NOMO-1 treated with DMSO at 0.1 percent for 48 hours (cell line): ENCODE measurements around the gene STK32B.
"Not testable (repeated sequence)": the region's sequence is repeated elsewhere in the genome, so short reads cannot be mapped to it uniquely, and the experiment has no call there.

Experiments
- DNase-seq: peaks from one replicate; lab custom pipeline; 2025; ENCODE audit not compliant: unreplicated experiment; lab: John Stamatoyannopoulos, UW

STK32B gene

GRCh38 chr4:5203309-5203992 is 152.2 kb downstream of the STK32B start:
- DNase-seq, result no peak

DNA sequence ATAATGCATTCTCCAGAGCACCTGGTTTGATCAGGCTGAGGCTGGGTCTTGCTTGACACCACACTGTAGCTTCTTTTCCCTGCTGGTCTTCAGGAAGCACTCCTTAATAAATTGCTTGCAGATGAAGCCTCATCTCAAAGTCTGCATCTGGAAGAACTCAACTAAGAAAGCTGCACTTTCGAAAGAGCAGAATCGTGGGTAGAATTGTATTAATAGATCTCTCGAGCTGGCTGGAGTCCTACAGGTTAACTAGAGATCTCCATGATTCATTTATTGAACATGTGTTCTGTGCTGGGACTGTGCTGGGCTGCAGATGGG is 152.7 kb downstream of the STK32B start:
- DNase-seq, result no peak

GRCh38 chr4:5204781-5205180 is 153.5 kb downstream of the STK32B start:
- DNase-seq, result no peak

DNA sequence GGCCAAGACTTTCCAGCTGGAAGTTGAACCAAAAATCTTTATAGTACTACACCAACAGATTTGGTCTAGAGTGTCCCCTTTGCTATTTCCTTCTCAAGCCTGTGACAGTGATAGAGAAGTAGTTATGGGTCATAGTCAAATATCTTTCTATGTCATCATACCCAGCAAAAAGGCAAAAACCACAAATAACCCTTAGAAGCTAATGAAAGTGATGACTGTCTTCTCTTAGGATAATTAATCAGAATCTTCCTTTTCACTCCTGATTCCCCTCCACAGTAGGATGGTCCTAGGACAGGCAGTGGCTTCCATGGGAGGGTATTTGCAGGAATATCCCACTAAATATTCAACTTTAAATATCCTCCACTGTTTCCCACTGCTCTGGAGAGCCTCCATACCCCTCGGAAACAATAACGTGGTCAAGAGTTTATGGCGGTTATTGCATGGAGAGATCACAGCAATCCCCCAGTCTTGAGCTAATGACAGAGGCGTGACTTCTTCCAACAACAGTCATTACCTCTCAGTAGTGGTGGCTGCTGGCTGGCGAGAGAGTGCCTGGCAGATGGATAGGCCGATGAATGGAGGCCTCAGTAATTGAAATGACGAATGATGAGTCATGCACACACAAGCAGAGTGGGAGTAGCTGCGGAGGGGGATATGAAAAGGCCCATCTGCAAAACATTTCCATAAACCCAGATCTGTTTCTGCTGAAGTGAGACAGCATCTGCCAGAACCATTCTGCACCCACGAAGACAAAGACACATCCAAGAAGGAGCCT is 154.9 kb downstream of the STK32B start:
- DNase-seq, result no peak

DNA sequence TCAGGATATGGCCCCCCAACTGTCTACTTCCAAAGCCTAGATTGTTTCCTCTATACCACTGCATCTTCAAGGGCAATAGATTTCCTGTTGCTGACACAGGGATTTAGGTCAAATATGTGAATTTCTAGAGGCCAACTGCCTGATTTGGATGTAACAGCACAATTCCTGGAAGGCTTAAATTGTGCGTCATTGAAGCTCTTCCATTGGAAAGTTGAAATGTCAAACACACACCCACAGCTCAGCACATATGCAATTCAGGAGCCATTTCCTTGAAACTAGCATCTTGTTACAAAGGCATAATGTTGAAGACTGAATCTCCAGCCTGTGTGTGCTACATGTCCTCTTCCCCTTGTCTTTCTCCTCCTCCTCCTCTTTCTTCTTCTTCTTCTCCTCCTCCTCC is 158.6 kb downstream of the STK32B start:
- no peak for DNase-seq

GRCh38 chr4:5211282-5211839 is 160.1 kb downstream of the STK32B start:
- DNase-seq, result no peak

DNA sequence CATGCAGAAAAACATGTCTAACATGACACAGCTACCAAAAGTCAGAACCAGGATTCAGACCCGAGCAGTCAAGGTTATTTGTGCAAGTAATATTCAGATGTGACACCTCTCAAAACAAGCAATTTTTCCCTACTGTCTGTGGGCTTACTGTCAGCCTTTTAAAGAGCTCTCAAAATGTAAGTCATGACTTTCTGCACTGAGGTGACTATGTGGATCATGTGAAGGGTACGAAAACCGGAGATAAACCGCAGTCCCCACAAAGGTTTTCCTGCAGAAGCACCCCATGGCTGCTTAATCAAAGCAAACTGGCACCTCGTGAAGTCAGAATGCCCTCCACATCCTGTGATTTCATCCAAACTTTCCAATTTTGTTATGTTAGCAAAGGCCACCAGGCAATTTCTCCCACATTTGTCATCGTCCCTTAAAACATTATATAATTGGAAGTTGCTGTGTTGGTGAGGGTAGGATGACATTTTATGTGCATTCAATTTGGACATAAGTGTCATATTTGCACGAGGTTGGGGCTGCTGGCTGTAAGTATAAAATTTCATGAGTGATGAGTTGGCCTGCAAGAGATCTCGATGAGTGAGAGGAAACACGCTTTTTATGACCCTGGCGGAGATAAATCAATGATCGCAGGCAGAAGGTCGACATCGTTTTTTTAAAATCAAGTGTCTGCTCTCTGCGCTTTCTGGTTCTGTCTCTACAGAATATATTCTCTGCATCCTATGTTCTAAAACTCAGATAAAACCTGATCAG is 161.2 kb downstream of the STK32B start:
- DNase-seq, result no peak

DNA sequence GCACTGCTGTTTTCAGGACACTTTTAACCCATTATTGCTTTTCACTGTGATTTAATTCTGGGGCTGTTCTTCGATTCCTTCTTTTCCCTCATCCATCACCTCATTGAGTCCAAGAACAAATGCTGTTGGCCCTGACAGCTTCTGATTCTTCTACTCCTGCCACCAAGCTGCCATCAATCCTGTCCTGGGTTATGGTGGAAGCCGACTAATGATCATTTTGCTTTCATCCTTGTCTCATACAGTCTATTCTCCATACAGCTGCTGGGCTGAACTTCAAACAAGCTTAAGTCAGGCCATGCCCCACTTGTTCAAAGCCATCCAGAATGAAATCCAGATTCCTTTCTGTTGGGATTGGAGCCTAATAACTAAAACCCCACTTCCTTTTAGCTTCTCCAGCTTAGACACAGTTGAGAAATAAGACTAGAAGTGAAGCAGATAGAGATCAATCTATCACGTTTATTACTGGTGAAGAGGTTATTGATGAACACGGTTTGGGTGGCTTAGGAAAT is 161.9 kb downstream of the STK32B start:
- DNase-seq, result no peak

DNA sequence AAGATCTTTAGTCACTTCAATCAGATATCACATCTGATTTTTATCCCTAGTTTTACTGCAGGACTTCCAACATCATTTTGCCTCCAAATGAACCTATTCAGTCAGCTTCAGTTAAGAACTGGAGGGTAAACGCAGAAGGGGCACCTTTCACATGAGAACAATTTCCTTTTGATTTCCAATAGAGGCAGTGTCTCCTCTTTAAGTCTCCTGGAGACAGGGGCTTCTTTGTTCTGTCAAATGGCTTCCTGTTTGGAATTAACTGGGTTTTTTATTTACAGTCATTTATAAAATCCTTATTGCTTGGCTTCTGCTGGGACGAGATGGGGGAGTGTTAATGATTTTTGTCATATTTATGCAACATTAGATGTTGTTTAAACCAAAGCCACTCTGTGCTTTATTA is 164.0 kb downstream of the STK32B start:
- DNase-seq, result no peak

GRCh38 chr4:5217421-5217820 is 166.1 kb downstream of the STK32B start:
- DNase-seq, result no peak

DNA sequence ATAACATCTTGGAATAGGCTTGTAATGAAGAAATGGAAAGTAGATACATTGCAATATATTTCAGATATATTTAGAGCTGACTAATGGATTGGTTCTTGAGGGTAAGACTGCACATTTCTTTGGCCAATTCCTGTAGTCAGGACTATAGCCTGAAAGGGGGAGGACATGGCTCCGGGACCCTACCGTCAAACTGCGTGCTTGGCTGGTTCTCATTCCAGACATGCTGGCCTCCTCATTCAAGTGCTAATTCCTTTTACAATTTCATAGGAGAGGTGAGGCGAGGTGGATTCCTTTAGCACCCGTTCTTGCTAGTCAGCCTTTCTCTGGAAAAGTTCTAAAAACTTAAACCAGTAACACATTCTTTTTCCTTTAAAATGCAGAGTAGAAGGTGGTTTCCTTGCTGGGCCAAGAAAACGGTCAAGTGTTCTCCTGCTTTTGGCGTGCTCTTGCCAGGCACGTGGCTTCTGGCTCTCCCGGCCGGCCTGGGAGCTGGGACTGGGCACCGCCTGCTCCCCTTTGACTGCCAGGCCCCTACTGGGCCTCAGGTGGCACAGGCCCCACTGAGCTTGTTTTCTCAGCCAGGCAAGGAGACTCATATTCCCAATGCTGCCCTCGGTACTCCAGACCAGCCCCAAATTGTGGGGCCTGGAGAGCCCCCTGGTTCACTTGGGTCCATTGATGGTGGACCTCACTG is 167.2 kb downstream of the STK32B start:
- DNase-seq, result no peak

- DNase-seq, result no peak
These were observed 168.7 kb downstream of the STK32B start for GRCh38 chr4:5220028-5220427.

- no peak for DNase-seq
These were observed 170.8 kb downstream of the STK32B start for GRCh38 chr4:5222047-5222446.

- no peak for DNase-seq
These were observed 171.7 kb downstream of the STK32B start for GRCh38 chr4:5222951-5223350.

DNA sequence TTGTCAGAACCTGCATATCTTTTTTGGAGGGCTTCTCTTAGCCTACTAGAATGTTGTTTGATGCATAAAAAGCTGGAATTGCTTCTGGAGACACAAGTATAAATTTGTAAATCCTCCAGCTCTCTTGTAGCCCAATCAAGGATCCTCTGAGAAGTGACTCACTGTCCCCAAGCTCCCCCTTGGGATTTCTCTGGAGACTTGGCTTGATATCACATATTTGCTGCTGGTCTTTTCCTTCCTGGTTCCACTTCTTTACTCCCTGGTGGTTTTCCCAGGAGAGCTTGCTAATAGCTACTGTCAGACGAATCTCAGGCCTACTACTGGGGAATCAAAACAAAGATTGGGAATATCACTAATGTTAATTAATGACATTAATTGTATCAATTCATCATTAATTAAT is 173.1 kb downstream of the STK32B start:
- no peak for DNase-seq

GRCh38 chr4:5232549-5232948 is 181.3 kb downstream of the STK32B start:
- DNase-seq, result no peak

DNA sequence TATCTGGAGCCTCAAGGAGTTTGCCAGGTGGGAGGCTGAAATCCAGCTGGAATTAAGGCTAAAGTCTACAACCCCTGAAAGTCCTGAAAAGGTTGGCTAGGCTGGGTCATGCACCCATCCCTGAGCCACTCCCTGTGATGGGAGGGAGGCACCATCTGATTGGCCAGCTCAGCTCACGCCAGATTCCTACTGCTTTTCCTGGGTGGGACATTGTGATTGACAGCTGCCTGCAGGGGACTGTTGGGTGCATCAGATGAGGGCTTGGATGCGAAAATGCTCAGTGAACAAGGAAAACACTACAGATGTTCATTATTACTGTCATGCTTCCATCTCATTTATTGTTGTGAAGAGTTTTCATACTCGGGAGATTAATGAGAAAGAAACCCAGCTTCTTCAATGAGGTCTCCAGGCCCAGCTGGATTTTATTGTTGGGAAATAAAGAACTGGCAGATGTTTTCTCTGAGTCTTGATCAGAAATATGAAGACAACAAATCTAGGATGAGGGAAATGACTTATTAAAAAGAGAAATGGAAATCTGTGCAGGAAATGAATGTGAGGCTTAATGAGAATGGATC is 185.9 kb downstream of the STK32B start:
- DNase-seq, result no peak

DNA sequence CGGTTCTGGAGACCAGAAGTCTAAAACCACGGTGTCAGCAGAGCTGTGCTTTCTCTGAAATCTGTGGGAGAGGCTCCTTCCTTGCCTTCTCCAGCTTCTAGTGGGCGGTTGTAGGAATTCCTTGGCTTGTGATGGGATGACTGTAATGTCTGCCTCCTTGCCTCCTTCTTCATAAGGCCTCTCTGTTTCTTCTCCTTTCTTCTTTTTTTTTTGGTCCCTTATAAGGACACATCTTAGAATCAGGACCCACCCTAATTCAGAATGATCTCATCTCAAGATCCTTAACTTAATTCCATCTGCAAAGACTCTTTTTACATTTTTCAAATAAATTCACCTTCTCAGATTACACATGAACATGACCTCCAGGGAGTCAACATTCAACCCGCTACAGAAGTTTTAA is 186.9 kb downstream of the STK32B start:
- no peak for DNase-seq

GRCh38 chr4:5247061-5247460 is 195.8 kb downstream of the STK32B start:
- not testable (repeated sequence) for DNase-seq

GRCh38 chr4:5247735-5248134 is 196.5 kb downstream of the STK32B start:
- no peak for DNase-seq

- DNase-seq, result no peak
These were observed 198.4 kb downstream of the STK32B start for GRCh38 chr4:5249727-5250126.
